ENCODE results near the gene SUPT20H.

SUPT20H gene

DNA sequence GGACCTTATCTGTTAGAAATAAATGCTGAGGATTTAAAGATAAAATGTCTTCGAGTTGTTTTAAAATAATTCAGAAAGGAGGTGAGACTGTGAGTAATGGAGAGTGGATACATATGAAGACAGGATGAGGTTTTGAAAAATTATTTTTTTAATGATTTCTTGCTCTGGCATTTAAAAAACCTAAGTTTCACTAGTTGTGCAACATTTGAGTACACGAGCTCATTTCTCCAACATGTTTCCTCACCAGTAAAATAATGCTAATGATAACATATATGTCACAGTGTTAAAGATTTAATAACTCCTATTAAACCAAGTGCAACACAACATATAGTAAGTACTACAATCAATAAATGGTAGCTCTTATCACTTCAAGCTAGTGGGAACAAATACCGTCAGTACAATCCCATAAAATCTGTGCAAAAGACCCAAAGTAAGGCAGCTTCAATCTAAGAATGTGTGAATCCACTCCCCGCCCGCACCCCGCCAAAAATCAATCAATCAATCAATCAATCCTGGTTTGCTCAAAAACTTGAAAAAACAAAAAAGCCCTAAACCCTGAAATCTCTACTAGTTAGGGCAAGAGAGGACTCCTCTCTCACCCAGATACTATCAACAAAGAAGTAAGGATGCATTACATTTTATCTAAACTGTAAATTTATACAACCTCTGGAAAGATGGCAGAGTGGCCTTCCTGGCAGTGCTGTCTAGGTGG, 61.6 kb downstream of the SUPT20H start:
- DNase-seq: no peak

DNA sequence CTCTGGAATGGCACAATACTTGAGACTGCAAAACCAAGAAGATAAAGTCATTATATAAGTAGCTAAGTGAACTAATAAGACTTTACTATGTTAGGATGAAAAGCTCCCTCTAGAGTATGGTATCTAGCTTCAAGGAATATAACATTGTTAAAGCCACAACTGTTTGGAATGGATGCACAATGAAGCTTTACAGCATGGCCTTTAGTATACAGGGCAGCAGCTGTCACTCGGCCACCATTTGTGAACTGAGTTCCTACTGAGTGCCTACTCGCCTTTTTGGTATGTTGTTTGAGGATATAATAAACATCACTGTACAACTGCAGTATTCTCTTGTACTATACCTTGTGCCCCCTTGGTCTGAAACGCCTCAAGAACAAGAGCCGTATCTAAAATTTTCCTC, 67.1 kb downstream of the SUPT20H start:
- DNase-seq: no peak

DNA sequence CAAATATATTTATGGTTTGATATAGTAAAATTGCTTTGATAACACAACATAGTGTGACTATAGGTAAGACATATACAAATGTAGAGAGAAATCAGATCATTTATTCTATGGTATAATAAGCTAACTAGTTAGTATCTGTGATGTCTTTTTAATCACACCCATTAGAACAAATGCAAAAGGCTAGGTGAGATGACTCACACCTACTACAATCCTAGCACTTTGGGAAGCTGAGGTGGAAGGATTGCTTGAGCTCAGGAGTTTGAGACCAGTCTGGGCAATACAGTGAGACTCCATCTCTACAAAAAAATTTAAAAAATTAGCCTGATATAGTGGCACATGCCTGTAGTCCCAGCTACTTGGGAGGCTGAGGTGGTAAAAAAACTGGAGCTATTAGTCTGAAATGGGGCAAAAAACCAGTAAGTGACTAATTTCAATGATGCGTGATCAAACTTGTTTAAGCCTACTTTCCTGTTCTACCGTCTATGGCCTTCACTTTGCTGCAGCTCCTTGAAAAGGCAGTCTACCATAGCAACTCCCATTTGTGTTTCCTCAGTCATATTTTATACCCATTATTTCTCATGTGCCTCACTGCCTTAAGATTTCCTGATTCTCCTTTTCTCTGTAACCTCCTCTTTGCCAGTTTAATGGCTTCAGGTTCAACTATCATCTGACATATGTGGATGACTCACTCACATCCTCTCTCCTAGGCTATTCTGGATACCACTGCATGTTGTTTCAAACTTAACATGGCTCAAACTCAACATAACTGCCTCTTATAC, 72.8 kb downstream of the SUPT20H start:
- DNase-seq: no peak

DNA sequence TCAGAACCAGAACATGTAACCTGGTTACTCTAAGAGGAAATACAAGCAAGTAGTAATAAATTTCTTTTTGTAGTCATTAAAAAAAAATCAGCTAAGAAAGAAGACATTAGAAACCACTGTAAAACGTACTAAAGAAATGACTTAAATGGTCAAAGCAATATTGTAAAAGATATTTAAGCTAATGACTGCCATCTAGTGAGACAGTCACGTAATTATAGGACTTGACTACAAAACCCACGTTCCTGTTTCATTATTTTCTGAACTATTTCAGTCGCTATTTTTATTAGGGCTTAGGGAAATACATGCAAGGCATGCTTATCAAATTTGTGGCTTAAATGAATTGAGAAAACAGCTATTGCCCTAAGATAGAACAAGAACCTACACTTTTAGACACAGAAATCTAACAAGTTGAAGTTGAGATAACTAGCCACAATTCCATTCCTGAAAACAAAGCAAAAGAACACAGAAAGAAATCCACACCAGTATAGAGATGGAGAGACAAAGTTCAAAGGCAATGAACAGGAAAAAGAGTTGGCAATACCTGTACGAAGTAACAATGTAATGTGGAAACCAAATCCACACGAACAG, 78.2 kb downstream of the SUPT20H start:
- DNase-seq: peak; percentile 11

DNA sequence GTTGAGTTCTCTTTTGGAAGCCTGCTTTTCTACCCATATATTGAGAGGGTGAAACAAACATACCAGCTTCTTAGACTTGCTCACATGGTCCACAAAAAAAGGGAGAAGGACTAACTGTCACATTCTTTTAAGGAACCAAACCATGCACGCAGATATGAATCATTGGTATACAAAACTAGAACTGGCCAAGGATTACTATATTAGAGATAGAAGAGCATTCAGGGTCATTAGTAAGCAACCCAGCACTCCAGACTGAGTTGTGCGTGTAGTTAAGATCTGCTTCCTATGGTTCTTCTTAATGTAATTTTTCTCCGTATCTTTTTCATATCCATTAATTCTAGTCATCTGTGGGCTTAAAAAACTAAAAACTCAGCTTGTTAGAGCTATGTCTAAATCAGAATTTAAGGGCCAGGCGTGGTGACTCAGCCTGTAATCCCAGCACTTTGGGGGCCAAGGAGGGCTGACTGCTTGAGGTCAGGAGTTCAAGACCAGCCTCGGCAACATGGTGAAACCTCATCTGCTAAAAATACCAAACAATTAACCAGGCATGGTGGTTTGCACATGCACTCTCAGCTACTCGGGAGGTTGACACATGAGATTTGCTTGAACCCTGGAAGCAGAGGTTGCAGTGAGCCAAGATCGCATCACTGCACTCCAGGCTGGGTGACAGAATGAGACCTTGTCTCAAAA, 80.0 kb downstream of the SUPT20H start:
- DNase-seq: no peak

DNA sequence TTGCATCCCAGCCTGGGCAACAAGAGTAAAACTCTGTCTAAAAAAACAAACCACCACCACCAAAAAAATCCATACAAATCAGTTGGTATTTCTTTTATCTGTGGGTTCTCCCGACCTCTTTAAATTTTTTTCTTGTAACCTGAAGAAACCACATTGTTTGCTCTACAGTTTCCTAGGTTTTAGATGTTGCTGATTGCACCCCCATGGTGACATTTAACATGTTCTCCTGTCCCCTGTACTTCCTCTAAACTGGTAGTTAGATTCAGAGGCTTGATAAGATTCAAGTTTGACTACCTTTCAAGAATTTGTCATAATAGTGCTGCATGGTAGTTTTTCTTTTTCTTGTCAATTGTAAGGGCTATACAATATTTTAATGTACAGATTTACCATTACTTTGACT, 84.3 kb downstream of the SUPT20H start:
- no peak for DNase-seq

DNA sequence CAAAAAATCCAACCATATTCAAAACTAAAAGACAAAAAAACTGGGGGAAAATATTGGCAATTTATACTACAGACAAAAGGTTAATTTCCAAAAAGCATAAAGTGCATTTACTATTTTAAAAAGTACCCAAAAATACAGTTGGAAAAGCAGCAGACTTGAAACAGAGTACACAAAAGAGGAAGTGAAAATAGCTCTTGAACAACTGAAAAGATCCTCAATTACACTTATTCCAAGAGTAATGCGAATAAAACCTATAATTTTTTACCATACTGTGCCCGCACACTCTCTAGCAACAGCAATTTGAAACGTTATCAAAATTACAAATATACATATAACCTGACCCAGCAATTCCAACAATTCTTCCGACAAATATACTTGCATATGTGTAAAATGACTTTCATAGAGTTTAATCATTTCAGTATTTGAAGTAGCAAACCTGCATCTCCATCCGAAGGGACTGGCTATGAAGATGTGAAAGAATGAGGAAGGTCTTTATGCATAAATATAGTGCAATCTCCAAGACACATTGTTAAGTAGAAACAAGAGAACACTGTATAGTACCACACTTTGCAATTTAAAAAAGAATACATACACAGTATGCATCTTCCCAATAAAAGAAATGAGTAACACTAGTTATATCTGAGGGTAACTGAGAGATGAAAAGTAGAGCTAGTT, 85.7 kb downstream of the SUPT20H start:
- DNase-seq: no peak

DNA sequence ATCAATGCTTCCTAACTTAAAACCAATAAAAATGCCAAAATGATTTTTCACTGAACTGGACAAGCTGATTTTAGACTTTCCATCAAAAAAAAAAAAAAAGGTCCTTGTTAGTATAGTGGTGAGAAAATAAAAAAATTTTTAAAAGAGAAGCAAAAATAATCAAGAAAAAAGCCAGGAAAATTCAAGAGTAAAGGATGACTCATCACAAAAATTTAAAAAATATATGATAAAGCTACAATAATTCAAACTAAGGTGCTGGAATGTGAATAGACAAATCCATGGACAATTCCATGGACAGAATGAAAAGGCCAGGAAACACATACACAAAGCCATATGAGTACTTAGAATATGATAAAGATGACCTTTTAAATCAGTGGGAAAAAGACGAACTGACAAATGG, 86.5 kb downstream of the SUPT20H start:
- DNase-seq: no peak

DNA sequence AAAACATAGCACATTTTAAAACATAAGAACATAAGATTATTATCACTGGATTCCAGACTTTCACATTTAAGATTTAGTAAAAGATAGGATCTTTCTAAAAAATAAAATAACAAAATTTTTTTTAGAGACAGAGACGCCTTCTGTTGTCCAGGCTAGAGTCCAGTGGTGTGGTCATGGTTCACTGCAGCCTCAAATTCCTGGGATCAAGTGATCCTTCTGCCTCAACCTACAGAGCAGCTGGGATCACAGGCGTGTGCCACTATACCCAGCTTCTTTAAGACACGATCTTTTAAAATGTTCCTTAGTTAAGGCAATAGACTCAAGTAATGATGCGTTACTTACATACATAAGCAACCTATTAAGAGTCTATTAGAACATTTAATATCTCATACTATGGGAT, 93.1 kb downstream of the SUPT20H start:
- DNase-seq: no peak

DNA sequence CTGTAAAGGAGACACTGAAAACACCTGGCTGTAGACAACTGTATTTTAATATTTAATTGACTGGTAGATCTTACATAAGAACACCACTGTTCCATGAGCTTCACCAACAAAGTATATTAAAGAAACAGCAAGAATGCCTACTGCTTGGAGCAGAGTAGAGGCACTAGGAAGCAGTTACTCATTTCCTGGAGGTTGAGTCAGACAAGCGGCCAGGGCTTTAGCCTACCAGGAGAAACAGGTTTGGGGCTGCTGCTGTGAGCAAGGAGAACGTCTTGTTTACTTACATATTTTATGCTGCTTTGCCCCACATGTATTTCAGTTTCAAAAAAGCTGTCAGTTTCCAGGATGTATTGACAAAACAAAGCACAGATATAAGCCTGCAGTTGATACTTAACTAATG, 93.7 kb downstream of the SUPT20H start:
- peak; percentile 26 for DNase-seq

DNA sequence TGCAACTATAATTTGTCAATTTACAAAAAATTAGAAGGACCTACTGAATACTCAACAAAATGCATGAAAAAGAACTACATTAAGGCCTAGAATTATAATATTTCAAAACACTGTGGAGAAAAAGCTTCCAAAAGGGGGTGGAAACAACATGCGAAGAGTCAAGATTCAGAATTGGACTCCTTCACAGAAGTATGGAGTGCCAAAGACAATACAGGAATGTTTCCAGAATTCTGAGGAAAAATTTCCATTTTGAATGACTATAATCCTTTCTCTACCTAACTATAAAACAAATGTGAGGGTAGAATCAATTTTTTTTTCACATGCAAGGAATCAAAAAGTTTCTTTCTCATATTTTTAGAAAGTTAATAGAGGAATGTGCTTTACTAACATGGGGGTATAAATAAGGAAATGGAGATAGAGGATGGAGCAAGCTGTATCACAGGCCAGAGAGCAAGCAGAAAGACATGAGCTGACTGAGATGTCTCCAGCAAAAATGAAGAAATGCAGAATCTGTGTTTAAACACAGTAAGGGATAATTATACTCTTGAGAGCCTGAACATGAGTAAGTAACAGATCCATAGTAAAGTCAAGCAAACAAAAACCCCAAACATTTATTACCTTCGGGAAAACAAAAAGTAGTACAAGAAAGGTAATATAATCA, 99.9 kb downstream of the SUPT20H start:
- no peak for DNase-seq

Data from activated CD4-positive, alpha-beta T cell treated with anti-CD3 and anti-CD28 coated beads, Interleukin-2, Interleukin-6, amounts not matched to agents 100 ng/mL and 50 ng/mL, durations not matched to agents 16 hours and 8 hours (primary cell).